ENCODE data around the gene PDP2. TPM values are rescaled to one million over a fixed set of nuclear protein-coding genes. Genes with fewer than 3 reads are reported as not detected.

The PDP2 gene
- total RNA-seq, 1 experiment from 2014 or later, result 44.4 TPM

- BruUV-seq (replicated peaks), result no TSS peak
- H3K4me3 ChIP-seq (ENCODE audit: low read depth, low read length), result no peak overlapping the region
- no peak overlapping the region for H3K4me3 Mint-ChIP-seq (ENCODE audit: unreplicated experiment)
- no peaks in the 10 kb centered on the region; the same call in 1 of the 2 replicates for H3K4me1 ChIP-seq
- peaks cover 3% of the 10 kb centered on the region for H3K27me3 Mint-ChIP-seq (ENCODE audit: insufficient read depth, unreplicated experiment)
- ChIA-PET CTCF (interaction anchor here (0.8 to 2.6 kb wide), 2 partner anchors 35 to 40 kb away, joined by 3 to 9 read pairs; no protein-coding TSS in a partner anchor), POLR2A (no interaction called here)
- H3K27ac Mint-ChIP-seq (ENCODE audit: unreplicated experiment), result no peak overlapping the region
- no peaks in the 10 kb centered on the region for H3K27me3 ChIP-seq (replicated peaks; ENCODE audit: control insufficient read depth, insufficient read depth, low read length)
- no peak for TF ChIP-seq CTCF (IDR thresholded peaks at IDR 0.05; ENCODE audit: insufficient read depth in 1 of 2, low read depth in 1 of 2, low read length in 1 of 2, severe bottlenecking in 1 of 2, unreplicated experiment in 1 of 2)
- H3K9me3 ChIP-seq, result no peaks in the 10 kb centered on the region
- no peak for DNase-seq
- no peaks in the 10 kb centered on the region for H3K9me3 Mint-ChIP-seq (ENCODE audit: unreplicated experiment)
- no peaks in the 10 kb centered on the region for H3K36me3 ChIP-seq (ENCODE audit: control insufficient read depth, insufficient read depth, low read length)
- intact Hi-C loops (cut with micrococcal nuclease; ENCODE audit: unreplicated experiment), result no loop called here
- H3K4me1 Mint-ChIP-seq (ENCODE audit: low read depth, unreplicated experiment), result no peaks in the 10 kb centered on the region
- peaks cover 13% of the 10 kb centered on the region for H3K36me3 Mint-ChIP-seq (ENCODE audit: insufficient read depth, unreplicated experiment)
Observed at GRCh38 chr16:66832661-66833305, 47.5 kb upstream of the PDP2 start.

- H3K36me3 ChIP-seq (ENCODE audit: control insufficient read depth, insufficient read depth, low read length), result no peaks in the 10 kb centered on the region
- H3K9me3 Mint-ChIP-seq (ENCODE audit: unreplicated experiment), result peaks cover 10% of the 10 kb centered on the region
- CTCF ChIA-PET, result interaction anchor here (0.8 to 2.6 kb wide), 4 partner anchors 22 to 39 kb away, joined by 3 to 12 read pairs (median 6); no protein-coding TSS in a partner anchor
- TF ChIP-seq CTCF (IDR thresholded peaks at IDR 0.05; ENCODE audit: insufficient read depth in 1 of 2, low read depth in 1 of 2, low read length in 1 of 2, severe bottlenecking in 1 of 2, unreplicated experiment in 1 of 2), result no peak
- no peaks in the 10 kb centered on the region for H3K27me3 ChIP-seq (replicated peaks; ENCODE audit: control insufficient read depth, insufficient read depth, low read length)
- POLR2A ChIA-PET, result no interaction called here
- no peak for DNase-seq
- no peaks in the 10 kb centered on the region for H3K4me1 Mint-ChIP-seq (ENCODE audit: low read depth, unreplicated experiment)
- no peak overlapping the region for H3K4me3 ChIP-seq (ENCODE audit: low read depth, low read length)
- H3K36me3 Mint-ChIP-seq (ENCODE audit: insufficient read depth, unreplicated experiment), result no peaks in the 10 kb centered on the region
- no peaks in the 10 kb centered on the region for H3K9me3 ChIP-seq
- intact Hi-C loops (cut with micrococcal nuclease; ENCODE audit: unreplicated experiment), result no loop called here
- H3K27ac Mint-ChIP-seq (ENCODE audit: unreplicated experiment), result no peak overlapping the region
- H3K4me1 ChIP-seq, result no peaks in the 10 kb centered on the region; the same call in 1 of the 2 replicates
- BruUV-seq (replicated peaks), result no TSS peak
- H3K4me3 Mint-ChIP-seq (ENCODE audit: unreplicated experiment), result no peak overlapping the region
- peaks cover 3% of the 10 kb centered on the region for H3K27me3 Mint-ChIP-seq (ENCODE audit: insufficient read depth, unreplicated experiment)
Observed at GRCh38 chr16:66834746-66835145, 45.6 kb upstream of the PDP2 start.

- Mint-ChIP-seq H3K9me3 (ENCODE audit: unreplicated experiment) (peaks cover 10% of the 10 kb centered on the region), H3K4me1 (ENCODE audit: low read depth, unreplicated experiment) (peaks cover 9% of the 10 kb centered on the region), H3K36me3 (ENCODE audit: insufficient read depth, unreplicated experiment) (no peaks in the 10 kb centered on the region), H3K27ac (ENCODE audit: unreplicated experiment) (no peak overlapping the region), H3K4me3 (ENCODE audit: unreplicated experiment) (no peak overlapping the region), H3K27me3 (ENCODE audit: insufficient read depth, unreplicated experiment) (peaks cover 13% of the 10 kb centered on the region)
- H3K9me3 ChIP-seq, result no peaks in the 10 kb centered on the region
- H3K36me3 ChIP-seq (ENCODE audit: control insufficient read depth, insufficient read depth, low read length), result no peaks in the 10 kb centered on the region
- H3K4me1 ChIP-seq, result peaks cover 6% of the 10 kb centered on the region; the same call in 1 of the 2 replicates
- no peaks in the 10 kb centered on the region; the same call in 1 of the 2 replicates for H3K27me3 ChIP-seq (replicated peaks; ENCODE audit: control insufficient read depth, insufficient read depth, low read length)
- POLR2A ChIA-PET, result no interaction called here
- no peak for TF ChIP-seq CTCF (IDR thresholded peaks at IDR 0.05; ENCODE audit: insufficient read depth in 1 of 2, low read depth in 1 of 2, low read length in 1 of 2, severe bottlenecking in 1 of 2, unreplicated experiment in 1 of 2)
- intact Hi-C loops (cut with micrococcal nuclease; ENCODE audit: unreplicated experiment), result no loop called here
- no TSS peak for BruUV-seq (replicated peaks)
- no peak for DNase-seq
- CTCF ChIA-PET, result interaction anchor here (3.4 kb wide), 1 partner anchor 10 kb away, joined by 26 read pairs; the partner anchor contains the start of gene NAE1
- H3K4me3 ChIP-seq (ENCODE audit: low read depth, low read length), result no peak overlapping the region
Observed at GRCh38 chr16:66840883-66841282, 39.4 kb upstream of the PDP2 start.

Data from Caco-2 (cell line).